DOHH2 (cell line): Measurements from ENCODE around the gene SOX5.

Experiments
- EZH2phosphoT487 ChIP-seq: fragments of 200-600 bp; sonication (generic); IDR thresholded peaks from 2 replicates; pipeline ENCODE4 v1.6.1; 2017; ENCODE audit warnings: borderline replicate concordance, mild to moderate bottlenecking, antibody characterized with exemption, low read length, moderate library complexity, mixed read lengths
- TF ChIP-seq, protein P1 (sequence below): fragments of 200-600 bp; sonication (generic); IDR thresholded peaks from one replicate; pipeline ENCODE4 v1.5.1; 2014; ENCODE audit warnings: antibody characterized with exemption, mild to moderate bottlenecking, low read depth, low read length; ENCODE audit not compliant: poor library complexity, severe bottlenecking

- TF ChIP-seq, protein P1, sequence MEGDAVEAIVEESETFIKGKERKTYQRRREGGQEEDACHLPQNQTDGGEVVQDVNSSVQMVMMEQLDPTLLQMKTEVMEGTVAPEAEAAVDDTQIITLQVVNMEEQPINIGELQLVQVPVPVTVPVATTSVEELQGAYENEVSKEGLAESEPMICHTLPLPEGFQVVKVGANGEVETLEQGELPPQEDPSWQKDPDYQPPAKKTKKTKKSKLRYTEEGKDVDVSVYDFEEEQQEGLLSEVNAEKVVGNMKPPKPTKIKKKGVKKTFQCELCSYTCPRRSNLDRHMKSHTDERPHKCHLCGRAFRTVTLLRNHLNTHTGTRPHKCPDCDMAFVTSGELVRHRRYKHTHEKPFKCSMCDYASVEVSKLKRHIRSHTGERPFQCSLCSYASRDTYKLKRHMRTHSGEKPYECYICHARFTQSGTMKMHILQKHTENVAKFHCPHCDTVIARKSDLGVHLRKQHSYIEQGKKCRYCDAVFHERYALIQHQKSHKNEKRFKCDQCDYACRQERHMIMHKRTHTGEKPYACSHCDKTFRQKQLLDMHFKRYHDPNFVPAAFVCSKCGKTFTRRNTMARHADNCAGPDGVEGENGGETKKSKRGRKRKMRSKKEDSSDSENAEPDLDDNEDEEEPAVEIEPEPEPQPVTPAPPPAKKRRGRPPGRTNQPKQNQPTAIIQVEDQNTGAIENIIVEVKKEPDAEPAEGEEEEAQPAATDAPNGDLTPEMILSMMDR = no peak
- no peak for TF ChIP-seq EZH2phosphoT487
Measured at GRCh38 chr12:23684121-23684520, 265.3 kb downstream of the SOX5 start.
